Keratinocyte (primary cell): ENCODE results near the gene ZDHHC7. TPM values are rescaled to one million over a fixed set of nuclear protein-coding genes. Genes with fewer than 3 reads are reported as not detected.

Experiments used
- DNase-seq: peaks from one replicate; pipeline ENCODE4 v3.0.0-alpha.2; 2011; ENCODE audit warnings: low read depth, missing footprints, low spot score
- FAIRE-seq: peaks from 2 replicates; lab custom pipeline; 2011; peaks lifted over from hg19 to GRCh38; lab: Jason Lieb, UNC
- H2AFZ ChIP-seq: 2 replicates; pipeline ENCODE4 v1.6.0; 2012; ENCODE audit warnings: low read length, control low read depth, inconsistent platforms; ENCODE audit not compliant: control insufficient read depth
- H3K27ac ChIP-seq: 2 replicates; pipeline ENCODE4 v1.5.1; 2011; ENCODE audit warnings: low read length; ENCODE audit not compliant: control insufficient read depth, insufficient read depth
- H3K27me3 ChIP-seq: 3 replicates; pipeline ENCODE4 v1.6.0; 2011; ENCODE audit warnings: low read length; ENCODE audit not compliant: control insufficient read depth, insufficient read depth; ENCODE audit errors: extremely low read depth
- H3K36me3 ChIP-seq, 2 experiments: 2 replicates in 1 of 2; 3 replicates in 1 of 2; pipeline ENCODE4 v1.5.1; 2011; ENCODE audit warnings: low read length in 2 of 2, mild to moderate bottlenecking in 1 of 2; ENCODE audit not compliant: control insufficient read depth in 2 of 2, insufficient read depth in 2 of 2; ENCODE audit errors: extremely low read depth in 1 of 2
- H3K4me1 ChIP-seq: 3 replicates; pipeline ENCODE4 v1.5.1; 2011; ENCODE audit warnings: low read length; ENCODE audit not compliant: control insufficient read depth, insufficient read depth; ENCODE audit errors: extremely low read depth
- H3K4me2 ChIP-seq: 3 replicates; pipeline ENCODE4 v1.6.0; 2011; ENCODE audit warnings: low read depth, low read length; ENCODE audit not compliant: control insufficient read depth, insufficient read depth; ENCODE audit errors: extremely low read depth
- H3K4me3 ChIP-seq, 3 experiments: fragments of 200-600 bp in 1 of 3; sonication (generic) in 1 of 3; 2 replicates in 2 of 3; 3 replicates in 1 of 3; pipeline ENCODE4 v1.5.1; 2011 to 2016; ENCODE audit warnings: low read length in 3 of 3, mild to moderate bottlenecking in 3 of 3, control low read depth in 2 of 3, inconsistent platforms in 1 of 3, low read depth in 1 of 3, mixed read lengths in 1 of 3, mixed run types in 1 of 3, moderate library complexity in 1 of 3; ENCODE audit not compliant: control insufficient read depth in 2 of 3, insufficient read depth in 2 of 3; ENCODE audit errors: extremely low read depth in 1 of 3
- H3K79me2 ChIP-seq: 2 replicates; pipeline ENCODE4 v1.6.0; 2012; ENCODE audit warnings: low read length; ENCODE audit not compliant: control insufficient read depth, insufficient read depth
- H3K9ac ChIP-seq: 3 replicates; pipeline ENCODE4 v1.6.0; 2011; ENCODE audit warnings: low read length; ENCODE audit not compliant: control insufficient read depth, insufficient read depth; ENCODE audit errors: extremely low read depth
- H3K9me1 ChIP-seq: 3 replicates; pipeline ENCODE4 v1.6.0; 2011; ENCODE audit warnings: low read length; ENCODE audit not compliant: control insufficient read depth, insufficient read depth; ENCODE audit errors: extremely low read depth
- H3K9me3 ChIP-seq: 2 replicates; pipeline ENCODE4 v1.5.1; 2012; ENCODE audit warnings: low read depth, low read length; ENCODE audit not compliant: control insufficient read depth
- H4K20me1 ChIP-seq: 3 replicates; pipeline ENCODE4 v1.6.0; 2011; ENCODE audit warnings: low read length; ENCODE audit not compliant: control insufficient read depth, insufficient read depth; ENCODE audit errors: extremely low read depth
- EZH2 ChIP-seq: IDR thresholded peaks from one replicate; pipeline ENCODE4 v1.6.1; 2012; ENCODE audit warnings: inconsistent platforms, mild to moderate bottlenecking, low read length, moderate library complexity
- dilution Hi-C: fragments of 300-500 bp; cut with MboI; formaldehyde crosslinking; loops from one replicate; pipeline ENCODE4 v1.7.0; 2020; ENCODE audit warnings: low sequenced_read_pairs; ENCODE audit not compliant: extremely low pct_ligation_motif_present
- polyA plus RNA-seq, 5 experiments: library from polyadenylated mRNA; depleted of rRNA in 3 of 5; stranded (reverse) in 3 of 5; stranded (forward) in 1 of 5; unstranded in 1 of 5; fragments of >200 nt; gene quantifications; 1 replicate in 1 of 5; 2 replicates in 3 of 5; 3 replicates in 1 of 5; pipeline versions ENCODE4 v1.2.1 to v1.2.3, GENCODE V29; 2011 to 2012; ENCODE audit warnings: missing spikeins in 2 of 5, low read depth in 1 of 5, low replicate concordance in 1 of 5
- TF ChIP-seq, protein P1 (sequence below), 3 experiments: IDR thresholded peaks in 1 of 3; conservative IDR thresholded peaks in 1 of 3; optimal IDR thresholded peaks in 1 of 3; 2 replicates in 2 of 3; 3 replicates in 1 of 3; pipeline versions ENCODE3 to v1.5.1; 2011; ENCODE audit warnings: low read length in 3 of 3, mild to moderate bottlenecking in 3 of 3, moderate library complexity in 2 of 3, control low read depth in 1 of 3, inconsistent platforms in 1 of 3; ENCODE audit not compliant: insufficient read depth in 2 of 3; ENCODE audit errors: extremely low read depth in 1 of 3

ZDHHC7 gene
- polyA plus RNA-seq, 1 donor (not counting 4 experiments of a cell fraction or from before 2014, with no cell fraction given) = 37.8 TPM

DNA sequence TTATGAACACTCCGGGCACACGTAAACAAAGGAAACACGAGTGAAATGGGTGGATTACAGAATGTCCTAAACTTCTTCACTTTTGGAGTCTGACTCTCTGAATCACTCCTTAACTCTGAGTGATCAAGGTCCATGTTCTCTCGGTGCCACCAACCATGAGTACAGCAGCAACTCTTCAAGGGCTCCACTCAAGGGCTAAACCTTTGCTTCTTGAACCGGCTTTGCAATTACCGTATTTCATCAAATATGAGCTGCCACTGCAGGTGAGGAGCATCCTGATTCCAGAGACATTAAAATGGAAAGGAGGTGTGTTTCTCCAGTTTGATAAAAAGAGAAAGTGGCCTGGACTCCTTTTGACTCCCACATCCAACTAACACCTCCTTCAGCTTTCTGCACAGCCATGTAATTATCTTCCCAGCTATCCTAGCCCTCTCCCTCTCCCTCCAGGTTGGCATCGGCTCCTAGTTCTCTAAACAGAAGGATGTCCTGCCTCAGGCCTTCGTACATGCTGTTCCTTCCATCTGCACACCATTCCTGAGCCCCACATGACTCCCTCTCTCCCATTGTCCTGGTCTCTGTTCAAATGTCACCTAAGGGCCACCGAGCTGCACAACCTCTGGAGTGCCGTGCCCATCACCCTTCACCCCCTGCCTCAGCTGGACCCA lies 61.4 kb downstream of the ZDHHC7 start:
- Histone ChIP-seq H3K4me3 (no peak overlapping the region), H3K27me3 (no peaks in the 10 kb centered on the region), H3K9me3 (no peaks in the 10 kb centered on the region), H3K4me1 (no peaks in the 10 kb centered on the region), H3K9me1 (no peaks in the 10 kb centered on the region), H4K20me1 (no peaks in the 10 kb centered on the region), H3K27ac (no peak overlapping the region), H3K9ac (no peak overlapping the region), H2AFZ (no peak overlapping the region), H3K79me2 (no peaks in the 10 kb centered on the region), H3K4me2 (no peak overlapping the region), H3K36me3 (no peaks in the 10 kb centered on the region)
- dilution Hi-C loops = loop anchor here (10.0 kb wide), 1 partner anchor 85 kb away; no protein-coding TSS in a partner anchor
- no peak for TF ChIP-seq EZH2
- TF ChIP-seq, protein P1, sequence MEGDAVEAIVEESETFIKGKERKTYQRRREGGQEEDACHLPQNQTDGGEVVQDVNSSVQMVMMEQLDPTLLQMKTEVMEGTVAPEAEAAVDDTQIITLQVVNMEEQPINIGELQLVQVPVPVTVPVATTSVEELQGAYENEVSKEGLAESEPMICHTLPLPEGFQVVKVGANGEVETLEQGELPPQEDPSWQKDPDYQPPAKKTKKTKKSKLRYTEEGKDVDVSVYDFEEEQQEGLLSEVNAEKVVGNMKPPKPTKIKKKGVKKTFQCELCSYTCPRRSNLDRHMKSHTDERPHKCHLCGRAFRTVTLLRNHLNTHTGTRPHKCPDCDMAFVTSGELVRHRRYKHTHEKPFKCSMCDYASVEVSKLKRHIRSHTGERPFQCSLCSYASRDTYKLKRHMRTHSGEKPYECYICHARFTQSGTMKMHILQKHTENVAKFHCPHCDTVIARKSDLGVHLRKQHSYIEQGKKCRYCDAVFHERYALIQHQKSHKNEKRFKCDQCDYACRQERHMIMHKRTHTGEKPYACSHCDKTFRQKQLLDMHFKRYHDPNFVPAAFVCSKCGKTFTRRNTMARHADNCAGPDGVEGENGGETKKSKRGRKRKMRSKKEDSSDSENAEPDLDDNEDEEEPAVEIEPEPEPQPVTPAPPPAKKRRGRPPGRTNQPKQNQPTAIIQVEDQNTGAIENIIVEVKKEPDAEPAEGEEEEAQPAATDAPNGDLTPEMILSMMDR (optimal IDR thresholded peaks at IDR 0.05 in 1 of 3, IDR thresholded peaks at IDR 0.05 in 1 of 3, conservative IDR thresholded peaks at IDR 0.05 in 1 of 3; ENCODE audit: extremely low read depth in 1 of 3, insufficient read depth in 2 of 3, low read length in 3 of 3) = no peak
- no peak for DNase-seq
- no peak for FAIRE-seq

DNA sequence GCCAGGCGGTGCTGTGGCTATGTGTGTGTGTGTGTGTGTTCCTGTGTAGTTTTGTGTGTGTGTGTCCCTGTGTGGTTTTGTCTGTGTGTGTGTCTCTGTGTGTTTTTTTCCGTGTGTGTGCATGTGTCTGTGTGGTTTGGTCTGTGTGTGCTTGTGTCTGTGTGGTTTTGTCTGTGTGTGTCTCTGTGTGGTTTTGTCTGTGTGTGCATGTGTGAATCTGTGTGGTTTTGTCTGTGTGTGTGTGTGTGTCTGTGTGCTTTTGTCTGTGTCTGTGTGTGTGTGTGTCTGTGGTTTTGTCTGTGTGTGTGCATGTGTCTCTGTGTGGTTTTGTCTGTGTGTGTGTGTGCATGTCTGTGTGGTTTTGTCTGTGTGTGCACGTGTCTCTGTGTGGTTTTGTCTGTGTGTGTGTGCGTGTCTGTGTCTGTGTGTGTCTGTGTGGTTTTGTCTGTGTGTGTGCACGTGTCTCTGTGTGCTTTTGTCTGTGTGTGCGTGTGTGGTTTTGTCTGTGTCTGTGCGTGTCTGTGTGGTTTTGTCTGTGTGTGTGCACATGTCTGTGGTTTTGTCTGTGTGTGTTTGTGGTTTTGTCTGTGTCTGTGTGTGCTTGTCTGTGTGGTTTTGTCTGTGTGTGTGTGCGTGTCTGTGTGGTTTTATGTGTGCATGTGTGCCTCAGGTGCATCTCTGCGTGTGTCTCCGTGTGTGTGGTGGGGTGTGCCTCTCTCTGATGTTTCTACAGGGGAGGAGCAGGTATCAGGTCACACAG lies 62.3 kb downstream of the ZDHHC7 start:
- no peak overlapping the region for H3K9ac ChIP-seq
- TF ChIP-seq EZH2 = no peak
- TF ChIP-seq, protein P1 (optimal IDR thresholded peaks at IDR 0.05 in 1 of 3, IDR thresholded peaks at IDR 0.05 in 1 of 3, conservative IDR thresholded peaks at IDR 0.05 in 1 of 3; ENCODE audit: extremely low read depth in 1 of 3, insufficient read depth in 2 of 3, low read length in 3 of 3) = no peak
- no peak for FAIRE-seq

More for the DNA sequence above, 62.3 kb downstream of the ZDHHC7 start:
- H3K9me3 ChIP-seq = no peaks in the 10 kb centered on the region
- DNase-seq = no peak
- H3K9me1 ChIP-seq = no peaks in the 10 kb centered on the region
- no peaks in the 10 kb centered on the region for H3K4me1 ChIP-seq
- no peak overlapping the region for H3K27ac ChIP-seq
- H2AFZ ChIP-seq = no peak overlapping the region
- H3K79me2 ChIP-seq = no peaks in the 10 kb centered on the region
- H3K4me2 ChIP-seq = no peak overlapping the region
- no peaks in the 10 kb centered on the region for H3K36me3 ChIP-seq
- H4K20me1 ChIP-seq = no peaks in the 10 kb centered on the region
- H3K27me3 ChIP-seq = no peaks in the 10 kb centered on the region
- H3K4me3 ChIP-seq = no peak overlapping the region
- dilution Hi-C loops = loop anchor here (10.0 kb wide), 1 partner anchor 84 kb away; no protein-coding TSS in a partner anchor
